Endothelial cell of umbilical vein (primary cell): ENCODE data around the gene PRSS22. TPM values are rescaled to one million over a fixed set of nuclear protein-coding genes. Genes with fewer than 3 reads are reported as not detected.

Source experiments
- BruUV-seq: library from RNA; stranded (reverse); fragments of 400-500 nt; replicated peaks from 2 replicates; lab custom pipeline; 2021; lab: Mats Ljungman, UMichigan
- CTCF ChIA-PET: fragments of 300-600, 350-600 bp; sonication (Branson Sonifier 250); formaldehyde crosslinking; loops from one replicate; lab custom pipeline; 2021; ENCODE audit warnings: antibody characterized with exemption, inconsistent platforms; lab: Charles Lee
- POLR2A ChIA-PET: fragments of 300-600, 350-600 bp; sonication (Branson Sonifier 250); formaldehyde crosslinking; loops from one replicate; lab custom pipeline; 2021; ENCODE audit warnings: antibody characterized with exemption, inconsistent platforms; lab: Charles Lee
- DNase-seq: peaks from one replicate; pipeline ENCODE4 v3.0.0-alpha.2; 2011; ENCODE audit warnings: low read depth, low spot score
- FAIRE-seq: peaks from 2 replicates; lab custom pipeline; 2011; peaks lifted over from hg19 to GRCh38; lab: Jason Lieb, UNC
- H2AFZ ChIP-seq: 2 replicates; pipeline ENCODE4 v1.6.0; 2012; ENCODE audit warnings: low read depth, low read length, control low read depth, inconsistent platforms
- H3K27ac ChIP-seq: 2 replicates; pipeline ENCODE4 v1.5.1; 2011; ENCODE audit warnings: low read depth, mild to moderate bottlenecking, control low read depth, low read length, moderate library complexity; ENCODE audit not compliant: insufficient read depth
- H3K27me3 ChIP-seq, 2 experiments: 2 replicates each; pipeline versions ENCODE4 v1.6.0 to v1.6.1; 2011; ENCODE audit warnings: low read length in 2 of 2, mixed read lengths in 1 of 2; ENCODE audit not compliant: control insufficient read depth in 2 of 2, insufficient read depth in 2 of 2
- H3K36me3 ChIP-seq, 2 experiments: 2 replicates in 1 of 2; 3 replicates in 1 of 2; pipeline ENCODE4 v1.5.1; 2011; ENCODE audit warnings: low read length in 2 of 2, mild to moderate bottlenecking in 1 of 2, moderate library complexity in 1 of 2; ENCODE audit not compliant: control insufficient read depth in 2 of 2, insufficient read depth in 2 of 2; ENCODE audit errors: extremely low read depth in 1 of 2
- H3K4me1 ChIP-seq: 3 replicates; pipeline ENCODE4 v1.5.1; 2011; ENCODE audit warnings: mild to moderate bottlenecking, low read length; ENCODE audit not compliant: control insufficient read depth, insufficient read depth; ENCODE audit errors: extremely low read depth
- H3K4me2 ChIP-seq: 2 replicates; pipeline ENCODE4 v1.6.1; 2011; ENCODE audit warnings: low read length, control low read depth, mixed read lengths; ENCODE audit not compliant: insufficient read depth
- H3K4me3 ChIP-seq, 3 experiments: fragments of 200-600 bp in 1 of 3; sonication (generic), shearing (Covaris generic) in 1 of 3; replicated peaks in 1 of 3; 2 replicates each; pipeline ENCODE4 v1.5.1; 2011 to 2016; ENCODE audit warnings: control low read depth in 3 of 3, low read length in 3 of 3, mild to moderate bottlenecking in 2 of 3, inconsistent platforms in 1 of 3, low read depth in 1 of 3, moderate library complexity in 1 of 3; ENCODE audit not compliant: insufficient read depth in 1 of 3
- H3K79me2 ChIP-seq: 2 replicates; pipeline ENCODE4 v1.6.0; 2012; ENCODE audit warnings: low read length, inconsistent platforms; ENCODE audit not compliant: control insufficient read depth, insufficient read depth
- H3K9ac ChIP-seq: replicated peaks from 2 replicates; pipeline ENCODE3; 2011; ENCODE audit warnings: low read length, control low read depth; ENCODE audit not compliant: insufficient read depth; ENCODE audit errors: extremely low read depth
- H3K9me1 ChIP-seq: replicated peaks from 3 replicates; pipeline ENCODE4 v1.6.0; 2011; ENCODE audit warnings: mild to moderate bottlenecking, low read length; ENCODE audit not compliant: control insufficient read depth, insufficient read depth; ENCODE audit errors: extremely low read depth
- H3K9me3 ChIP-seq: replicated peaks from 2 replicates; pipeline ENCODE4 v1.5.1; 2012; ENCODE audit warnings: low read length, inconsistent platforms; ENCODE audit not compliant: control insufficient read depth, insufficient read depth
- H4K20me1 ChIP-seq: replicated peaks from 2 replicates; pipeline ENCODE3; 2011; ENCODE audit warnings: mild to moderate bottlenecking, low read length; ENCODE audit not compliant: control insufficient read depth, insufficient read depth; ENCODE audit errors: extremely low read depth
- EZH2 ChIP-seq: IDR thresholded peaks from 2 replicates; pipeline ENCODE4 v1.6.1; 2012; ENCODE audit warnings: borderline replicate concordance, low read depth, mild to moderate bottlenecking, moderate library complexity, low read length, inconsistent platforms; ENCODE audit not compliant: severe bottlenecking
- FOS ChIP-seq: IDR thresholded peaks from 2 replicates; pipeline ENCODE4 v1.6.1; 2011; ENCODE audit warnings: mild to moderate bottlenecking, low read length, moderate library complexity, borderline replicate concordance; ENCODE audit not compliant: insufficient read depth
- GATA2 ChIP-seq: IDR thresholded peaks from 2 replicates; pipeline ENCODE4 v1.7.0; 2011; ENCODE audit warnings: low read depth, mild to moderate bottlenecking, moderate library complexity, mixed read lengths, low read length; ENCODE audit not compliant: insufficient read length, insufficient read depth
- JUN ChIP-seq: IDR thresholded peaks from 2 replicates; pipeline ENCODE4 v1.6.1; 2011; ENCODE audit warnings: borderline replicate concordance, low read depth; ENCODE audit not compliant: insufficient read length, insufficient read depth
- MYC ChIP-seq: IDR thresholded peaks from one replicate; pipeline ENCODE4 v1.6.1; 2011; ENCODE audit warnings: mild to moderate bottlenecking, low read depth, low read length
- POLR2A ChIP-seq: IDR thresholded peaks from 2 replicates; pipeline ENCODE4 v1.6.1; 2012; ENCODE audit warnings: low read depth, mild to moderate bottlenecking, control low read depth, low read length
- POLR2AphosphoS5 ChIP-seq: IDR thresholded peaks from 2 replicates; pipeline ENCODE4 v1.6.1; 2012; ENCODE audit warnings: low read depth, mild to moderate bottlenecking, control low read depth, low read length, moderate library complexity; ENCODE audit not compliant: insufficient read depth
- dilution Hi-C: fragments of 300-500 bp; cut with MboI; formaldehyde crosslinking; loops from one replicate; pipeline ENCODE4 v1.15.0; 2019; ENCODE audit warnings: low sequenced_read_pairs; ENCODE audit not compliant: extremely low pct_ligation_motif_present
- intact Hi-C: fragments of 100-400 bp; cut with micrococcal nuclease; formaldehyde crosslinking; loops from one replicate; pipeline ENCODE4 v1.10.0; 2022
- polyA plus RNA-seq, 4 experiments: library from polyadenylated mRNA; depleted of rRNA in 3 of 4; stranded (reverse) in 3 of 4; unstranded in 1 of 4; fragments of >200 nt; gene quantifications; 2 replicates each; pipeline versions ENCODE4 v1.2.1 to v1.2.3, GENCODE V29; 2011 to 2012; ENCODE audit warnings: missing spikeins in 1 of 4
- total RNA-seq: library from RNA; stranded (reverse); gene quantifications from 2 replicates; pipeline ENCODE4 v1.2.3, GENCODE V29; 2021
- TF ChIP-seq, protein P1 (sequence below), 2 donors: IDR thresholded peaks; 1 replicate in 1 of 2; 2 replicates in 1 of 2; pipeline ENCODE4 v1.5.1; 2011; ENCODE audit warnings: low read length in 2 of 2, mild to moderate bottlenecking in 2 of 2, moderate library complexity in 2 of 2, control low read depth in 1 of 2, inconsistent platforms in 1 of 2, low read depth in 1 of 2; ENCODE audit not compliant: insufficient read depth in 1 of 2; ENCODE audit errors: extremely low read depth in 1 of 2
- TF ChIP-seq, protein P2 (sequence below): IDR thresholded peaks from 2 replicates; pipeline ENCODE4 v1.6.1; 2011; ENCODE audit not compliant: insufficient read depth, insufficient read length

Gene PRSS22
- total and polyA plus RNA-seq, 2 donors (not counting 3 experiments of a cell fraction or from before 2014, with no cell fraction given), result not detected

DNA sequence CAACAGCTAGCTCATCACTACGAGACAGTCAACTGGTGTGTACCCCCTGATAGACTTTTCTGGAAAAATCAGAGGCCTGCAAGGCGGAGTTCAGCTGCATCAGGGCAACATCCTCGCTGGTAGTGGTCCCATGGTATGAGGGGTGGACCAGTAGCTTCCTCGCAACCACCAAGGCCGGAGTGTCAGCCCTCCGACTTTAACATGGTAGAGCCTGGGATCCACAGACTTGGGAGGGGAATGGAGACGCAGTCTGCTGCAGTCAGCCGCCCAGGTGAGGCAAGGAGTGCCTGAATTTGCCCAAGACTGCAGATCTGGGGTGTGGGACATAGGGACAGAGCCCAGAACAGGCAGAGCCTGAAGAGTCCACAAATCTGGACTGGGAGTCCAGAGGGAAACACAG, 14.4 kb downstream of the PRSS22 start:
- H3K9ac ChIP-seq, result no peak overlapping the region
- no peaks in the 10 kb centered on the region for H3K79me2 ChIP-seq
- H3K4me2 ChIP-seq, result no peak overlapping the region
- H4K20me1 ChIP-seq, result no peaks in the 10 kb centered on the region
- no peak overlapping the region for H3K27ac ChIP-seq
- no peaks in the 10 kb centered on the region for H3K9me1 ChIP-seq
- no peaks in the 10 kb centered on the region for H3K9me3 ChIP-seq
- TF ChIP-seq EZH2 (no peak), JUN (no peak), MYC (no peak), POLR2AphosphoS5 (no peak), GATA2 (no peak), FOS (no peak), POLR2A (no peak)
- TF ChIP-seq, protein P1, sequence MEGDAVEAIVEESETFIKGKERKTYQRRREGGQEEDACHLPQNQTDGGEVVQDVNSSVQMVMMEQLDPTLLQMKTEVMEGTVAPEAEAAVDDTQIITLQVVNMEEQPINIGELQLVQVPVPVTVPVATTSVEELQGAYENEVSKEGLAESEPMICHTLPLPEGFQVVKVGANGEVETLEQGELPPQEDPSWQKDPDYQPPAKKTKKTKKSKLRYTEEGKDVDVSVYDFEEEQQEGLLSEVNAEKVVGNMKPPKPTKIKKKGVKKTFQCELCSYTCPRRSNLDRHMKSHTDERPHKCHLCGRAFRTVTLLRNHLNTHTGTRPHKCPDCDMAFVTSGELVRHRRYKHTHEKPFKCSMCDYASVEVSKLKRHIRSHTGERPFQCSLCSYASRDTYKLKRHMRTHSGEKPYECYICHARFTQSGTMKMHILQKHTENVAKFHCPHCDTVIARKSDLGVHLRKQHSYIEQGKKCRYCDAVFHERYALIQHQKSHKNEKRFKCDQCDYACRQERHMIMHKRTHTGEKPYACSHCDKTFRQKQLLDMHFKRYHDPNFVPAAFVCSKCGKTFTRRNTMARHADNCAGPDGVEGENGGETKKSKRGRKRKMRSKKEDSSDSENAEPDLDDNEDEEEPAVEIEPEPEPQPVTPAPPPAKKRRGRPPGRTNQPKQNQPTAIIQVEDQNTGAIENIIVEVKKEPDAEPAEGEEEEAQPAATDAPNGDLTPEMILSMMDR (IDR thresholded peaks at IDR 0.05; ENCODE audit: extremely low read depth in 1 of 2, insufficient read depth in 1 of 2, low read depth in 1 of 2, low read length in 2 of 2), result no peak
- TF ChIP-seq, protein P2, sequence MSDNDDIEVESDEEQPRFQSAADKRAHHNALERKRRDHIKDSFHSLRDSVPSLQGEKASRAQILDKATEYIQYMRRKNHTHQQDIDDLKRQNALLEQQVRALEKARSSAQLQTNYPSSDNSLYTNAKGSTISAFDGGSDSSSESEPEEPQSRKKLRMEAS, result no peak
- no peak for FAIRE-seq
- no peaks in the 10 kb centered on the region for H3K27me3 ChIP-seq
- ChIA-PET CTCF (interaction anchor here (1.0 to 6.4 kb wide), 3 partner anchors 10 to 84 kb away, joined by 4 to 372 read pairs (median 5); no protein-coding TSS in a partner anchor), POLR2A (no interaction called here)
- BruUV-seq, result no TSS peak
- intact Hi-C loops (no loop called here), dilution Hi-C loops (no loop called here)
- H3K36me3 ChIP-seq, result no peaks in the 10 kb centered on the region
- H2AFZ ChIP-seq, result no peak overlapping the region
- no peak for DNase-seq
- H3K4me1 ChIP-seq, result peaks cover 12% of the 10 kb centered on the region
- H3K4me3 ChIP-seq, result no peak overlapping the region
